SK-N-MC (cell line): ENCODE data around the gene TEAD1.

Experiments used
- DNase-seq: peaks from one replicate; pipeline ENCODE4 v3.0.0-alpha.2; 2011; ENCODE audit warnings: low read depth, low spot score
- H3K27ac ChIP-seq: fragments of 200-600 bp; sonication (generic); 2 replicates; pipeline ENCODE4 v1.5.1; 2016; ENCODE audit warnings: mixed run types
- H3K36me3 ChIP-seq: fragments of 200-600 bp; sonication (generic); 2 replicates; pipeline ENCODE4 v1.6.1; 2017; ENCODE audit warnings: antibody characterized with exemption, low read length, mixed read lengths; ENCODE audit not compliant: insufficient read depth
- H3K4me3 ChIP-seq: fragments of 200-600 bp; sonication (generic); 2 replicates; pipeline ENCODE4 v1.5.1; 2016
- H3K9ac ChIP-seq: fragments of 200-600 bp; sonication (generic); 2 replicates; pipeline ENCODE4 v1.8.0; 2017; ENCODE audit warnings: mixed run types, mixed read lengths; ENCODE audit not compliant: insufficient read length
- H3K9me3 ChIP-seq: fragments of 200-600 bp; sonication (generic); 2 replicates; pipeline ENCODE4 v1.6.1; 2017; ENCODE audit warnings: low read depth, mild to moderate bottlenecking, antibody characterized with exemption, low read length, moderate library complexity, mixed read lengths
- EZH2 ChIP-seq: fragments of 200-600 bp; sonication (generic); IDR thresholded peaks from one replicate; pipeline ENCODE4 v1.6.1; 2017; ENCODE audit warnings: antibody characterized with exemption
- FOXP2 ChIP-seq: optimal IDR thresholded peaks from 2 replicates; pipeline ENCODE3; 2011; ENCODE audit warnings: mild to moderate bottlenecking, moderate library complexity; ENCODE audit not compliant: insufficient read depth; ENCODE audit errors: extremely low read length, control extremely low read depth
- POLR2AphosphoS5 ChIP-seq: IDR thresholded peaks from 2 replicates; pipeline ENCODE4 v1.6.1; 2012; ENCODE audit warnings: mild to moderate bottlenecking, low read depth, low read length, borderline replicate concordance

The TEAD1 gene

DNA sequence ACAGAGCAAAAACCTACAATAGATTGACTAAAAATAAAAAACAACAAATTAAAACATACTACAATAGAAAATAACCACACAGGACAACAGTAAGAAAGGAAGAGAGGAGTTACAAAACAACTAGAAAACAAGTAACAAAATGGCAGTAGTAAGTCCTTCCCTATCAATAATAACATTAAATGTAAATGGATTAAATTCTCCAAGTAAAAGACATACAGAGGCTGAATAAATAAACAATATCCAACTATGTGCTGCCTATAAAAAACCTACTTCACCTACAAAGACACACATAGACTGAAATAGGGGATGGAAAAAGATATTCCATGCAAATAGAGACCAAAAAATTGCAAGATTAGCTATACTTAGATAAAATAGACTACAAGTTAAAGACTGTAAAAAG, 277.9 kb downstream of the TEAD1 start:
- Histone ChIP-seq H3K36me3 (no peaks in the 10 kb centered on the region), H3K9ac (no peak overlapping the region), H3K4me3 (no peak overlapping the region), H3K27ac (no peak overlapping the region), H3K9me3 (0 out of 2 replicates have a peak, but pooled peaks cover 4% of the 10 kb centered on the region)
- TF ChIP-seq EZH2 (no peak), POLR2AphosphoS5 (no peak), FOXP2 (no peak)
- no peak for DNase-seq

DNA sequence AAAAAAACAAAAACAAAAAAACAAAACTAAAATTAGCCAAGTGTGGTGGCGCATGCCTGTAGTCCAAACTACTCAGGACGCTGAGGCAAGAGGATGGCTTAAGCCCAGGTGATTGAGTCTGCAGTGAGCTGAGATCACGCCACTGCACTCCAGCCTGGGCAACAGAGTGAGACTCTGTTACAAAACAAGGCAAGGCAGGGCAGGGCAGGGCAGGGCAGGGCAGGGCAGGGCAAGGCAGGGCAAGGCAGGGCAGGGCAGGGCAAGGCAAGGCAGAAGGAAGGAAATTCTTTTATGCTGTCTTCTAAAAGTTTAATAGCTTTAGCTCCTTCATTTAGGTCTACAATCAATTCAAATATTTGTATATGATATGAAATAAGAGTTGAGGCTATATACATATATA, 284.8 kb downstream of the TEAD1 start:
- DNase-seq, result no peak
- Histone ChIP-seq H3K9me3 (no peaks in the 10 kb centered on the region), H3K27ac (no peak overlapping the region), H3K4me3 (no peak overlapping the region), H3K9ac (no peak overlapping the region), H3K36me3 (no peaks in the 10 kb centered on the region)
- no peak for TF ChIP-seq EZH2
- no peak for TF ChIP-seq FOXP2
- TF ChIP-seq POLR2AphosphoS5, result no peak

DNA sequence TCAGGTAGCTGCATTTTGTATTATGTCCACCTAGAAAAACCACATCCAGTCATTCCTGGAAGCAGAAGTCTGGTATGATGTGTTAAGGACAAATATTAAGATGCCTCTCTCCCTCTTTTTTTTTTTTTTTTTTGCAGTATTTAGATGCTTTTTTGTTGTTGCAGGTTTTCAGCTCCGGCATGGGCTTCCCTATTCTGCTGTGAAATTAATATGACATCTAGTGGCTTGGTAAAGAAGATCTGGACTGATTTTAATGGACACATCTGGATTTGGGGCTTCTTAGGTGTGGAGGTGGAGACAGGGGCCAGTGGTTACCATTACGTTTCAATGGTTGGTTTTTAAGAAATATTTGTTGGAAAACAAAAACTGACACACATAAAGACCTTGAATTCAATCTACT, 287.4 kb downstream of the TEAD1 start:
- H3K27ac ChIP-seq, result no peak overlapping the region
- DNase-seq, result no peak
- H3K9ac ChIP-seq, result no peak overlapping the region
- H3K9me3 ChIP-seq, result no peaks in the 10 kb centered on the region
- no peak overlapping the region for H3K4me3 ChIP-seq
- TF ChIP-seq EZH2, result no peak
- TF ChIP-seq FOXP2, result no peak
- no peak for TF ChIP-seq POLR2AphosphoS5
- H3K36me3 ChIP-seq, result no peaks in the 10 kb centered on the region

DNA sequence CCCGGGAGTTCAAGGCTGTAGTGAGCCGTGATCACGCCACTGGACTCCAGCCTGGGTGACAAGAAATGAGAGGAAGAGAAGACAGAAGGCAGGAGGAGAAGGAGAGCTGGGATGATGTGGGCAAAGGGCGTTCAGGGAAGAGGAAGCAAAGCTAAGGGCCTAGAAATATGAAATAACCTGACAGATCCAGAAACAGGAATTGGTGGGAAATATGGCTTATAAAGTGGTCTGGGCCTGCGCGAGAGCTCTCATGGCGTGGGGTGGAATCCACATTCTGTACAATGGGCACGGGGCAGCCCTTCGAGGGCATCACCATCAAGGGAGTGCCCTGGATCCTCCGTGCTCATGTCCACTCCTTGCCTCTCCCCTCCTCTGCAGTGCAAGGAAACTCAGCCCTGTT, 288.1 kb downstream of the TEAD1 start:
- Histone ChIP-seq H3K36me3 (no peaks in the 10 kb centered on the region), H3K4me3 (no peak overlapping the region), H3K9me3 (no peaks in the 10 kb centered on the region), H3K27ac (no peak overlapping the region), H3K9ac (no peak overlapping the region)
- TF ChIP-seq EZH2 (no peak), POLR2AphosphoS5 (no peak), FOXP2 (no peak)
- no peak for DNase-seq

DNA sequence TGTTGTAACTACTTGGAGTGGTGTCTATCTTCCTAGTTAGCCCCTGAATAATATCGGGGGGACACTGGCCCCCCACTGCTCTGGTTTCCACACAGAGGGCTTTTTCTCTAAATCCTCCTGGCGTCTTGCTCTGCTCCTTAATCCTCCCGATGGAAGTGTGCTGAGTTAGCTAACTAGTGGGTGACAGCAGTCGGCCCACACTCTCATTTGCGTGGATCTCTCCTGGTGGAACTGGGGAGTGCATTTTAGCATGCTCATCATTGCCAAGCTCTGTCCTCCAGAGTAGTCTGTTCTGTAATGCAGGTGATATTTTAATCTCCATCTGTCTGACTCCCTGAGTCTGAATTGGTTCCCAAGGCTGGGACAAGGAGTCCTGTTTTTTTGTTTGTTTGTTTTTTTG, 288.8 kb downstream of the TEAD1 start:
- DNase-seq, result no peak
- Histone ChIP-seq H3K27ac (no peak overlapping the region), H3K4me3 (no peak overlapping the region), H3K9me3 (no peaks in the 10 kb centered on the region), H3K36me3 (no peaks in the 10 kb centered on the region), H3K9ac (no peak overlapping the region)
- TF ChIP-seq EZH2 (no peak), FOXP2 (no peak), POLR2AphosphoS5 (no peak)

DNA sequence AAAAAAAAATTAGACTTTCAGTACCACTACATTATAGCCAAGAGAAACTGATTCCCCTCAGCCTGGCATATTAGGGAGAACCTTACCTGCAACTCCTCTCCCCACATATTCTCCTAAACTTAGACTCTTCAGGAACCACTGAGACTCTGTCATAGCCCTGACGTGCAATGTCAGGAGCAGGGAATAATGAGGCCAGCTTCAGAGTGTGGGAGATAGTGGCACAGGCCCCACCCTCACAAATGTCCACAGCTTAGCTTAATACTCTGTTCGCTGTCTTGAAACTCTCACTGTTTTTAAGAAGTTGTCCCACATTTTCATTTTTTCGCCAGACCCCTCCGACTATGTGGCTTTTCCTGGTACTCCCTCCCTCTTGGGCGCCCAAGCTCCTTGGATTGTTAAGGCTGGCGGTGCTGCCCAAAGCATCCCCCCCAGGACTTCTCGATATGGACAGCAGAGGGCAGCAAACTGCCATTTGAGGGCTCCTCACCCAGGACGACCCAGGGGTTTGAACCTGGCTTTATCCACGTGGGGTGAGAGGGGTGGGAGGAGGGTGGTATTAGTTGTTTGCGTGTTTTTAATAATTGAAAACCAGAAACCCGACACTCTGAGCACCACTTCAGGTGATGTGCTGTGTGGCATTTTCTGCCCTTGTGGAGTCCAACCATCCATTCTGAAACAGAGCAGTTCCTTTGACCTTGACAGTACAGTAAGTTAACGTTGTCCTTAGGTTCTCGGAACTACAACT, 289.7 kb downstream of the TEAD1 start:
- no peak for DNase-seq
- Histone ChIP-seq H3K27ac (no peak overlapping the region), H3K4me3 (no peak overlapping the region), H3K9me3 (no peaks in the 10 kb centered on the region), H3K36me3 (no peaks in the 10 kb centered on the region), H3K9ac (no peak overlapping the region)
- TF ChIP-seq POLR2AphosphoS5 (no peak), EZH2 (no peak), FOXP2 (no peak)

DNA sequence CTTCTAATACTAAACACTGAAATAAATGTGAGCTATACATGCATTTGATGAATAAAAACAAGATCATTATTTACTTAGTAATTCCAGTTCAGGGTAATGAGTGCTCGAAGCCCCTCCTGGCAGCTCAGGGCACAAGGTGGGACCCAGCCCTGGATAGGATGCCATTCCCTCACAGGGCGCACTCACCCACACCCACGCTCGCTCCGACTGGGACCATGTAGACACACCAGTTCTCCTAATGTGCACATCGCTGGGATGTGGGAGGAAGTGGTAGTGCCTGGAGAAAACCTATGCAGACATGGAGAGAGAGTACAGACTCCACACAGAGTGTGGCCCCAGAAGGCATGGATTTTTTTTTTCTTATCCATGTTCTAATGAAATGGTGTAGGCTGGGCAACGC, 290.4 kb downstream of the TEAD1 start:
- TF ChIP-seq FOXP2 (no peak), EZH2 (no peak), POLR2AphosphoS5 (no peak)
- H3K9me3 ChIP-seq, result no peaks in the 10 kb centered on the region
- H3K4me3 ChIP-seq, result no peak overlapping the region
- DNase-seq, result no peak
- no peak overlapping the region for H3K9ac ChIP-seq
- no peak overlapping the region for H3K27ac ChIP-seq
- no peaks in the 10 kb centered on the region for H3K36me3 ChIP-seq

DNA sequence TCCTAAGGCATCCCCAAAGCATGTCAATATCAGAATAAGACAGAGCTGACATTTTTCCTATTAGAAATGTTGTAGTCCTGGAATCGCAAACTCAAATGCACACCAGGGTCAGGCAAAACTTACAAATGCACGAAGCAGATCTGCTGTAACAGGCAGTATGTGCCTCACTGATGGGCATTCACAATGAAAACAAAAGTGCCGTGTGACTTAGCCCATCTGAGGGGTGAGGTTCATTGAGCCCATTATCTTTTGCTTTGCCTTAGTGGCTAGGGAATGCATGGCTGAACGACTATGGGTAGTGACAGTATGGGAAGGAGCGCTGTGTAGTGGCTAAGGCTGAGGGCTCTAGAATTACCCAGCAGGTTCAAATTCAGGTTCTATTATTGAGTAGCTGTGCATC, 291.8 kb downstream of the TEAD1 start:
- no peak for DNase-seq
- no peak overlapping the region for H3K27ac ChIP-seq
- TF ChIP-seq POLR2AphosphoS5 (no peak), EZH2 (no peak), FOXP2 (no peak)
- no peaks in the 10 kb centered on the region for H3K9me3 ChIP-seq
- H3K4me3 ChIP-seq, result no peak overlapping the region
- no peak overlapping the region for H3K9ac ChIP-seq
- no peaks in the 10 kb centered on the region for H3K36me3 ChIP-seq

DNA sequence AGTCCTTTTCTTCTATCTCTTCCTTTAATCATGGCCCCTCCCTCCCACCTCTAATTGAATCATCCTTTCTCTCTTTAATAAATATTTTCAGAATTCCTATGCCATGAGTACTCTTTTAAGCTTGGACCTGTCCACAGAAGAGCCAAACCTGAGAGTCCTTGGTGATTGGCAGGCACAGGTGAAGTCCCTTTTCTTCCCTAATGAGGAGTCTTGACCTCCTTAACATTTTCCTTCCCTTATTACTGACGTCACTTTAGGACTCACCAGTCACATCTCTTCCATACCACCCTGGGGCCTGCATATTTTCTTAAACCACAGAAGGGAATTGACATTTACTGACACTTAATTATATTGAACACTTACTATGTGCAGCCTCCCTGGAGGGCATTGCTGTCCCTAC, 293.9 kb downstream of the TEAD1 start:
- H3K36me3 ChIP-seq, result no peaks in the 10 kb centered on the region
- TF ChIP-seq FOXP2 (no peak), POLR2AphosphoS5 (no peak), EZH2 (no peak)
- H3K27ac ChIP-seq, result no peak overlapping the region
- no peaks in the 10 kb centered on the region for H3K9me3 ChIP-seq
- no peak for DNase-seq
- no peak overlapping the region for H3K4me3 ChIP-seq
- H3K9ac ChIP-seq, result no peak overlapping the region
